Iris pigment epithelial cell (primary cell): ENCODE results near the gene SYNGR3.

Source experiments
- DNase-seq: peaks from one replicate; pipeline ENCODE4 v3.0.0-alpha.2; 2011; ENCODE audit warnings: low read depth

The SYNGR3 gene

GRCh38 chr16:1976951-1977874, 12.6 kb upstream of the SYNGR3 start:
- no peak for DNase-seq

DNA sequence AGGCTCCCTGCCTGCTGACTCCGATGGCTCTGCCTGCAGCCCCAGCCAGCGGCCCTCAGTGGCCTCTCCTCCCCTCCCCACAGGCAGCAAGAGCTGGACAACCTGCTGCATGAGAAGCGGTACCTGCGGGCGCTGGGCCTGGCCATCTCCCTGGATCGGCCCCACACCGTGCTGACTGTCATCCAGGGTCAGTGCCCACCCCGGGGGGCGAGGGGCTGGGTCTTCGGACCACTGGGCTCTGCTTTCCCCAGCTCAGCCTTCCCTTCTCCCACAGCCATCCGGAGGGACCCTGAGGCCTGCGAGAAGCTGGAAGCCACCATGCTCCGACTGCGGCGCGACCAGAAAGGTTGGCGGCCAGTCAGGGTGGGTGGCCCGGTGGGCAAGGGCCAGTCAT, 11.9 kb upstream of the SYNGR3 start:
- DNase-seq = no peak

DNA sequence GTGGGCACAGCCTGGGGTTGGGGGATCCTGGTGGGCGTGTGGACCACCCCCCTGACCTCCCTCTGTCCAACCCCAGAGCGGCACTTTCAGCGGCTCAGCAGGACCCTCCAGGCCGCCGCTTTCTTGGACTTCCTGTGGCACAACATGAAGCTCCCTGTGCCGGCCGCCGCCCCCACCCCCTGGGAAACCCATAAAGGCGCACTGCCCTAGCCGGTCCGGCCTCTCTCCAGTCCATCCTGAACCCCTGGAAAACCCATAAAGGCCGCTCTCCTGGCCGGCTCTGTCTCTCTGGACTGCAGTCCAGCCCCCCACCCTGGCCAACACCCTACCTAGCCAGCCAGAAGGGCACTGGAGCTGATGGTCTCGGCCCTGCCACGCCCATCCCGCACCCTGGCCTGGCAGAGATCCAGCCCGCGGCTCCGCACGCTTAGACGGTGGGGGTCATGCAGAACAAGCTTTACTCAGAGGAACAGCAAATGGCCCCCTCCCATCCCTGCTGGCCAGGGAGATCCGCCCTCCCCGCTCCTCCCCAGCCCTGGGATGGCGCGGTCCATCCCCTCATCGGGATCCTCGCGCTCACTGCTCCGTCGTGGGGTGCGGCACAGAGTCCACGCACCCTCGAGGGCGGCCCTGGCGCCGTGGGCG, 11.2 kb upstream of the SYNGR3 start:
- DNase-seq = no peak

- no peak for DNase-seq
These were observed 10.3 kb upstream of the SYNGR3 start for GRCh38 chr16:1979271-1980029.

DNA sequence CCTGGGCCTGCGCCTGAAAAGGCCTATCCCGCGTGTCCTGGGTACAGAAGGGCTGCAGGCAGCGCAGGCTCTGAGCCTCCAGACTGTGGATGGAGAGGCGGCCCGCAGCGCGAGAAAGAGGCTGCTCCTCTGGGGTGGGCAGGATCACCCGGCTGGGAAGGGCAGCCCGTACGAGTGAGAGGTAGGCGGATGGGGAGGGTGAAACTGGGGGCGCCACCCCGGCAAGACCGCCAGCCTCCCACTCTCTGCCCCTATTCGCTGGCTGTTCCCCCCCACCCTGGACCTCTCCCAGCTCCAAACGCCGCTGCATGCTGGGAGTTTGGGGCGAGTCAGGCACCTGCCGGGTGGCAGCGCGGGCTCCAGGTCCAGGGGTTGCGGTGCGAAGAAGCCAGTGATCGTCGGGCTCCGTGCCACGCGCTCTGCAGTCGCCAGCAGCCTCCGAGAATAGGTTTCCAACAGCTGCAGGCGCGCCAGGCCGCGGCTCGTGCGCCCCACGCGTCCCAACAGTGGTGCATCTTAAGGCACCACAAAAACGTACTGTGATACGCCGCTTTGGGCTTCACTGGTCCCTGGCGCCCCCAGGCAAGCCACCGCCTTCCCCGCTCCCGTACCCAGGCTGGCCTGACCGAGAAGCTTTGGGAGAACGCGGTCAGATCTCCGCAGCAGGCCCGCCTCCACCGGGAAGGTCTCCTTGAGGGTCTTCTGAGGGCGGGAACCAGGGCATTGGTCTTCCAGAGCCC, 9.6 kb upstream of the SYNGR3 start:
- no peak for DNase-seq

GRCh38 chr16:1980770-1981087, 9.0 kb upstream of the SYNGR3 start:
- no peak for DNase-seq

DNA sequence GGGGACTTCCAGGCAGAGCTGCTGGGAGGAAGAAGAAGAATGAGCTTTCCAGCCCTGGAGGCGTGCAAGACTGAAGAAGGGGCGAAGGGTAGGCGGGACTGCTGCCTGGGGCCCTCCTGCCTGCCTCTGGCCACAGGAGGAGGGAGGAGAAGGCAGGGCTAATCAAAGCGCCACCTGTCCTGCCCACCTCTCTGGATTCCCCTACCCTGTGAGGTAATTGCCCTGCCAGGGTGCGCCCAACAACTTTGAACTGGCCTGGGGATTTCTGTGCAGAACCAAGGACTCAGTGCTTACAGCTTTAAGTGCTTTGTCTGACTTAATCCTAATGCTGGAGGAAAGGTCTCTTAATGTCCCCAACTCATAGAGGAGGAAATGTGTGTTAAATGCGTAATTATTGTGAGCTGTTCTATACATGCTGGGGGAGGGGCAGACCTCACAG, 8.4 kb upstream of the SYNGR3 start, which contains the start of gene NOXO1:
NOXO1 (minus strand) TSS at position 72 of the 439 bp plus-strand sequence. CDS start 290 bp downstream, outside the sequence.
- DNase-seq = no peak

DNA sequence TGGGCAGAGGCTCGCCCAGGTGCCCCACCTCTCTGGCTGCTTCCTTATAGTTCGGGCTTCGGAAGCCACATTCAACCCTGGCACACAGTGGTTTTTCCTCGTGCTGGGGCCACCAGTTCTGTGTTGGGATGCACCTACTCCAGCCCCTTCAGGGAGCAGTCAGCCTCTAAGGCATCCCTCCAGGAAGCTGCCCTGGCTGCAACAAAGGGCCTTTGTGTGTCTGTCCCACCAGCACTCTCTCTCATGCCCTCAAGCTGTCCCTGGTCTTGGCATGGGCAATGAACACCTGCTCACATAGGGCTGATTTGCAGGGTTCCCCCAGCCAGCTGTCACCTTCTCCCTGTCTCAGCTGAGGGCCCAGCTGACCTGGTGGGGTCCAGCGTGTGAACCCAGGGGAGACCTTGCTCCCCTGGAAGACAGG, 7.7 kb upstream of the SYNGR3 start:
- no peak for DNase-seq

DNA sequence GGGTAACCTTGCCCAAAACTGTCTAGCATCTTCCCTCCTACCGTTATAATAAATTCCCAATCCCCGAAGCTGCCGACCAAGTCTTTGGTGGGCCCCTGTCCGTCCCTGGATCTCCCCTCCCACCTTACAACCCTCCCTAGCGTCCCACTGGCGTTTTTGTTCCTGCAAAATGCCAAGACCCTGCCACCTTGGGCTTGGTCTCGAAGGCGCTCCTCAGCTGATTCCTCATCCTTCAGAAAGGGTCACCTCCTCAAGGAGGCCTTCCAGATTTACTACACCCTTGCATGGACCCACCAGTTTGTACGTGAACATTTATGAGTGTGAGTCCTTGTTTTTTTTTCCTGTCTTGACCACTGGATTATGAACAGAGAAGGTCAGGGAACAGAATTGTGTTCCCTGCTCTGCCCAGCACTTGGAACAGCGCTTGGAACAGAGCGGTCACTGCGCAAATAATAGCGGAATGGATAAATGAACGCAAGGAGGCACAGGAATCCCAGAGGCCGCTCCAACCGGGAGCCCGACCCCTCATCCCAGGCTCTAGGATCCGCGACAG, 6.7 kb upstream of the SYNGR3 start:
- no peak for DNase-seq

- DNase-seq = peak; percentile 94
These were observed 6.0 kb upstream of the SYNGR3 start, which contains the start of gene GFER for GRCh38 chr16:1983544-1984346. TSS of gene GFER (plus strand) at chr16:1984193. CDS start at chr16:1984219, 26 bp downstream.

GRCh38 chr16:1984347-1985225, 5.2 kb upstream of the SYNGR3 start:
- DNase-seq = peak; percentile 39

DNA sequence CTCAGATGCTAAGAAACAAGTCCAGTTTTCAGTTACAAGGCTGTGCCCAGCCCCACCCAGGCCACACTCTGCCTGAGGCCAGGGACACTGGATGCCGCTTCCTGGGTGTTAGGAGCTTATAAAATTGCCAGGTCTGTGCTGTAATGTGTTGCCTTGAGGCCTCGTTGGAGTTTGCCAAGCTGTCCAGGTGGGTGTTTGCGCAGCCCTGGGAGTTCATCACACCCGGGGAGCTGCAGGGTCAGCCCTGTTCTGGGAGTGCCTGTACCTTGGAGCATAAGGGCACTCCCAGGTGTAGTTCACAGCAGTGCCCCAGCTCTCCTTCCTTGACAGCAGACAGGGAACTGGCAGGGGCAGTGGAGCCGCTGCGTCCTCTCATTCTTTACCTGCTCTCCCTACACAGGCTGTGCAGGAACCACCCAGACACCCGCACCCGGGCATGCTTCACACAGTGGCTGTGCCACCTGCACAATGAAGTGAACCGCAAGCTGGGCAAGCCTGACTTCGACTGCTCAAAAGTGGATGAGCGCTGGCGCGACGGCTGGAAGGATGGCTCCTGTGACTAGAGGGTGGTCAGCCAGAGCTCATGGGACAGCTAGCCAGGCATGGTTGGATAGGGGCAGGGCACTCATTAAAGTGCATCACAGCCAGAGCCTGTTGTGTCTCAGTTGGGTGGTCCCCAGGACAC, 4.2 kb upstream of the SYNGR3 start:
- no peak for DNase-seq

DNA sequence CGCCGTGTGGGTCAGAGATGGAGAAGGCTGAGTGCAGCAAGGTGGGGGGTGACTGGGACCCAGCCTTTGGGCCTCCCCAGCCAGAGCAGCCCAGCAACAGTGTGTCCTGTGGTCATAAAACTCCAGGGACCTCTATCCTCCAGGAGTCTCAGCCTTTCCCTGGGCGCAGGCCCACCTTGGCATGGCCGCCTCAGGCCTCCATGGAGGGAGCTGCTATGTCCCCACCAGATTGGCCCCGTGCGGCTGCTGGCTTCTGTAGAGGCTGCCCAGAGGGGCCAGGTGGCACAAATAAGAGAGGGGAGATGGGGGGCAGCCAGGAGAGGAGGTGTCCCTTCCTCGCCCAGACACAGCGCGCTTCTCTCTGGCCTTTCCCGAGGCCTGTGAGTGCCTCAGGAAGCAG, 2.6 kb upstream of the SYNGR3 start:
- DNase-seq = no peak

- no peak for DNase-seq
These were observed 256 bp downstream of the SYNGR3 start for GRCh38 chr16:1990101-1990350.

GRCh38 chr16:1990351-1991134, 773 bp downstream of the SYNGR3 start:
- DNase-seq = no peak

GRCh38 chr16:1991135-1991551, 1.4 kb downstream of the SYNGR3 start:
- DNase-seq = no peak

- DNase-seq = no peak
These were observed 1.8 kb downstream of the SYNGR3 start for GRCh38 chr16:1991588-1991947.

DNA sequence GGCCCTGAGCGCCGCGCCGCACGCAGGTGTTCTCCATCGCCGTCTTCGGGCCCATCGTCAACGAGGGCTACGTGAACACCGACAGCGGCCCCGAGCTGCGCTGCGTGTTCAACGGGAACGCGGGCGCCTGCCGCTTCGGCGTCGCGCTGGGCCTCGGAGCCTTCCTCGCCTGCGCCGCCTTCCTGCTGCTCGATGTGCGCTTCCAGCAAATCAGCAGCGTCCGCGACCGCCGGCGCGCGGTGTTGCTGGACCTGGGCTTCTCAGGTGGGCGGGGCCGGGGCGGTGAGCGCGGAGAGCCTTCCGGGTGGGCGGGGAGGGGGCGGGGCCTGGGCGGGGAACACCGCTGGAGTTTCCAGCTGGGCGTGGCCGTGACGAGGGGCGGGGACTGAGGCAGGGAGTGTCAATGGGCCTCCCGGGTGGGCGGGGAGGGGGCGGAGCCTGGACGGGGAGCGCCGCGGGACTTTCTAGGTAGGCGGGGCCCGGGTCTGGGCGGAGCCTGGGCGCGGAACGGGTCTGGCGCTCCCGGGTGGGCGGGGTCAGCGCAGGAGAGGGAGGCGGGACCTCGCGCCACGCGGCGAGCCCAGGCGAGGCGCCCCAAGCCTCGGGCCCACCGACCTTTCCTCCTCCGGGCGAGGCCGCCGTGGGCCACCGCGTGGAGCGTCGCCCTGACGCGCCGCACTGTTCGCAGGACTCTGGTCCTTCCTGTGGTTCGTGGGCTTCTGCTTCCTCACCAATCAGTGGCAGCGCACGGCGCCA, 2.4 kb downstream of the SYNGR3 start:
- DNase-seq = peak; percentile 88
